ENCODE measurements around the gene ALPK3. TPM values are rescaled to one million over a fixed set of nuclear protein-coding genes. Genes with fewer than 3 reads are reported as not detected.

Gene ALPK3
- total RNA-seq, 2 experiments from 2014 or later, result 0.18 to 0.24 TPM

GRCh38 chr15:84883466-84883865, 66.3 kb downstream of the ALPK3 start:
- DNase-seq (no peak), ATAC-seq (no peak)
- Mint-ChIP-seq H3K9me3 (ENCODE audit: insufficient read depth) (no peaks in the 10 kb centered on the region), H3K27me3 (ENCODE audit: low read depth) (peaks cover 3% of the 10 kb centered on the region), H3K27ac (no peak overlapping the region), H3K4me3 (no peak overlapping the region), H3K4me1 (ENCODE audit: low read depth) (no peaks in the 10 kb centered on the region), H3K36me3 (ENCODE audit: low read depth) (no peaks in the 10 kb centered on the region)
- ChIA-PET CTCF (interaction anchor here (0.9 to 1.2 kb wide), 2 partner anchors 10 to 285 kb away, joined by 3 read pairs; no protein-coding TSS in a partner anchor), POLR2A (interaction anchor here (0.7 kb wide), 1 partner anchor 119 kb away, joined by 3 read pairs; no protein-coding TSS in a partner anchor)

- no peaks in the 10 kb centered on the region for H3K9me3 Mint-ChIP-seq (ENCODE audit: insufficient read depth)
- no peaks in the 10 kb centered on the region for H3K4me1 Mint-ChIP-seq (ENCODE audit: low read depth)
- peaks cover 3% of the 10 kb centered on the region for H3K27me3 Mint-ChIP-seq (ENCODE audit: low read depth)
- H3K27ac Mint-ChIP-seq, result no peak within 1 kb of the TSS
- H3K4me3 Mint-ChIP-seq, result no peak within 1 kb of the TSS
- no peaks in the 10 kb centered on the region for H3K36me3 Mint-ChIP-seq (ENCODE audit: low read depth)
- DNase-seq (no peak), ATAC-seq (no peak)
- CTCF ChIA-PET, result interaction anchor here (0.9 kb wide), 1 partner anchor 11 kb away, joined by 3 read pairs; no protein-coding TSS in a partner anchor
- POLR2A ChIA-PET, result interaction anchor here (0.7 kb wide), 1 partner anchor 119 kb away, joined by 3 read pairs; no protein-coding TSS in a partner anchor
These were observed 67.0 kb downstream of the ALPK3 start, which contains the start of gene SLC28A1 for GRCh38 chr15:84883916-84884781. SLC28A1 (plus strand) TSS chr15:84884662; CDS start chr15:84887761, 3,099 bp downstream.

- ChIA-PET POLR2A (no interaction called here), CTCF (no interaction called here)
- no peaks in the 10 kb centered on the region for H3K9me3 Mint-ChIP-seq (ENCODE audit: insufficient read depth)
- no peaks in the 10 kb centered on the region for H3K36me3 Mint-ChIP-seq (ENCODE audit: low read depth)
- H3K4me3 Mint-ChIP-seq, result no peak overlapping the region
- DNase-seq (no peak), ATAC-seq (no peak)
- no peaks in the 10 kb centered on the region for H3K27me3 Mint-ChIP-seq (ENCODE audit: low read depth)
- no peaks in the 10 kb centered on the region for H3K4me1 Mint-ChIP-seq (ENCODE audit: low read depth)
- no peak overlapping the region for H3K27ac Mint-ChIP-seq
These were observed 68.6 kb downstream of the ALPK3 start for GRCh38 chr15:84885801-84886200.

GRCh38 chr15:84886211-84886983, 69.2 kb downstream of the ALPK3 start:
- Mint-ChIP-seq H3K27ac (no peak overlapping the region), H3K9me3 (ENCODE audit: insufficient read depth) (no peaks in the 10 kb centered on the region), H3K4me3 (no peak overlapping the region), H3K36me3 (ENCODE audit: low read depth) (no peaks in the 10 kb centered on the region), H3K27me3 (ENCODE audit: low read depth) (no peaks in the 10 kb centered on the region), H3K4me1 (ENCODE audit: low read depth) (no peaks in the 10 kb centered on the region)
- ATAC-seq, result no peak
- DNase-seq, result no peak
- ChIA-PET POLR2A (no interaction called here), CTCF (no interaction called here)

- H3K27ac Mint-ChIP-seq, result no peak overlapping the region
- no peaks in the 10 kb centered on the region for H3K4me1 Mint-ChIP-seq (ENCODE audit: low read depth)
- POLR2A ChIA-PET, result no interaction called here
- H3K27me3 Mint-ChIP-seq (ENCODE audit: low read depth), result no peaks in the 10 kb centered on the region
- ATAC-seq (no peak), DNase-seq (no peak)
- no peak overlapping the region for H3K4me3 Mint-ChIP-seq
- CTCF ChIA-PET, result no interaction called here
- no peaks in the 10 kb centered on the region for H3K9me3 Mint-ChIP-seq (ENCODE audit: insufficient read depth)
- H3K36me3 Mint-ChIP-seq (ENCODE audit: low read depth), result no peaks in the 10 kb centered on the region
These were observed 69.8 kb downstream of the ALPK3 start for GRCh38 chr15:84886984-84887299.

- Mint-ChIP-seq H3K4me3 (no peak overlapping the region), H3K27me3 (ENCODE audit: low read depth) (no peaks in the 10 kb centered on the region), H3K27ac (no peak overlapping the region), H3K4me1 (ENCODE audit: low read depth) (no peaks in the 10 kb centered on the region), H3K36me3 (ENCODE audit: low read depth) (no peaks in the 10 kb centered on the region), H3K9me3 (ENCODE audit: insufficient read depth) (no peaks in the 10 kb centered on the region)
- ChIA-PET CTCF (no interaction called here), POLR2A (interaction anchor here (0.7 kb wide), 1 partner anchor 40 kb away, joined by 4 read pairs; no protein-coding TSS in a partner anchor)
- DNase-seq (no peak), ATAC-seq (no peak)
These were observed 70.8 kb downstream of the ALPK3 start for GRCh38 chr15:84887938-84888337.

GRCh38 chr15:84888639-84889038, 71.5 kb downstream of the ALPK3 start:
- Mint-ChIP-seq H3K27ac (no peak overlapping the region), H3K9me3 (ENCODE audit: insufficient read depth) (no peaks in the 10 kb centered on the region), H3K4me3 (no peak overlapping the region), H3K27me3 (ENCODE audit: low read depth) (no peaks in the 10 kb centered on the region), H3K4me1 (ENCODE audit: low read depth) (no peaks in the 10 kb centered on the region), H3K36me3 (ENCODE audit: low read depth) (no peaks in the 10 kb centered on the region)
- ChIA-PET CTCF (no interaction called here), POLR2A (interaction anchor here (0.7 kb wide), 1 partner anchor 40 kb away, joined by 4 read pairs; no protein-coding TSS in a partner anchor)
- no peak for DNase-seq
- ATAC-seq, result no peak

- H3K4me3 Mint-ChIP-seq, result no peak overlapping the region
- H3K36me3 Mint-ChIP-seq (ENCODE audit: low read depth), result no peaks in the 10 kb centered on the region
- no peaks in the 10 kb centered on the region for H3K27me3 Mint-ChIP-seq (ENCODE audit: low read depth)
- POLR2A ChIA-PET, result no interaction called here
- DNase-seq, result no peak
- ATAC-seq, result no peak
- no peaks in the 10 kb centered on the region for H3K9me3 Mint-ChIP-seq (ENCODE audit: insufficient read depth)
- H3K27ac Mint-ChIP-seq, result peak overlapping the region; percentile 28
- H3K4me1 Mint-ChIP-seq (ENCODE audit: low read depth), result no peaks in the 10 kb centered on the region
- CTCF ChIA-PET, result no interaction called here
These were observed 72.3 kb downstream of the ALPK3 start for GRCh38 chr15:84889313-84889990.

- Mint-ChIP-seq H3K9me3 (ENCODE audit: insufficient read depth) (no peaks in the 10 kb centered on the region), H3K4me1 (ENCODE audit: low read depth) (no peaks in the 10 kb centered on the region)
These were observed 73.0 kb downstream of the ALPK3 start for GRCh38 chr15:84889991-84890669.

GRCh38 chr15:84890670-84891162, 73.6 kb downstream of the ALPK3 start:
- ATAC-seq (no peak), DNase-seq (no peak)
- POLR2A ChIA-PET, result no interaction called here
- Mint-ChIP-seq H3K4me1 (ENCODE audit: low read depth) (no peaks in the 10 kb centered on the region), H3K4me3 (no peak overlapping the region), H3K27ac (no peak overlapping the region), H3K27me3 (ENCODE audit: low read depth) (no peaks in the 10 kb centered on the region), H3K36me3 (ENCODE audit: low read depth) (no peaks in the 10 kb centered on the region), H3K9me3 (ENCODE audit: insufficient read depth) (no peaks in the 10 kb centered on the region)
- CTCF ChIA-PET, result no interaction called here

More at GRCh38 chr15:84889991-84890669, 73.0 kb downstream of the ALPK3 start:
- ChIA-PET CTCF (no interaction called here), POLR2A (no interaction called here)
- H3K27ac Mint-ChIP-seq, result peak overlapping the region; percentile 28
- ATAC-seq (no peak), DNase-seq (no peak)
- H3K27me3 Mint-ChIP-seq (ENCODE audit: low read depth), result no peaks in the 10 kb centered on the region
- H3K4me3 Mint-ChIP-seq, result no peak overlapping the region
- no peaks in the 10 kb centered on the region for H3K36me3 Mint-ChIP-seq (ENCODE audit: low read depth)

GRCh38 chr15:84891339-84891738, 74.2 kb downstream of the ALPK3 start:
- Mint-ChIP-seq H3K4me1 (ENCODE audit: low read depth) (no peaks in the 10 kb centered on the region), H3K36me3 (ENCODE audit: low read depth) (no peaks in the 10 kb centered on the region), H3K27me3 (ENCODE audit: low read depth) (no peaks in the 10 kb centered on the region), H3K9me3 (ENCODE audit: insufficient read depth) (no peaks in the 10 kb centered on the region), H3K27ac (no peak overlapping the region), H3K4me3 (no peak overlapping the region)
- ChIA-PET CTCF (no interaction called here), POLR2A (no interaction called here)
- DNase-seq (no peak), ATAC-seq (no peak)
